PC-9 (cell line): ENCODE measurements around the gene SIGLEC7. TPM values are rescaled to one million over a fixed set of nuclear protein-coding genes. Genes with fewer than 3 reads are reported as not detected.

Source experiments
- BruUV-seq: library from RNA; stranded (reverse); fragments of 400-500 nt; replicated peaks from 2 replicates; lab custom pipeline; 2021; lab: Mats Ljungman, UMichigan
- CTCF ChIA-PET: fragments of 300-600 bp; sonication (Branson Sonifier 250); formaldehyde crosslinking; loops from one replicate; lab custom pipeline; 2022; ENCODE audit warnings: antibody characterized with exemption; lab: Charles Lee
- POLR2A ChIA-PET: fragments of 300-600 bp; sonication (Branson Sonifier 250); formaldehyde crosslinking; loops from one replicate; lab custom pipeline; 2022; ENCODE audit warnings: antibody characterized with exemption; ENCODE audit not compliant: unreplicated experiment; lab: Charles Lee
- DNase-seq, 2 experiments: peaks; one replicate each; pipeline versions ENCODE4 v3.0.0 to v3.0.0-alpha.2; 2015 to 2022; ENCODE audit warnings: mixed read lengths in 1 of 2
- H2AFZ ChIP-seq: fragments of 200-600 bp; sonication (generic); 2 replicates; pipeline ENCODE4 v1.8.1; 2017; ENCODE audit warnings: antibody characterized with exemption
- H3F3A ChIP-seq: fragments of 200-600 bp; sonication (generic); 2 replicates; pipeline ENCODE4 v1.8.1; 2017; ENCODE audit warnings: antibody characterized with exemption, mild to moderate bottlenecking, low read depth; ENCODE audit not compliant: insufficient read depth
- H3K27ac ChIP-seq: fragments of 200-600 bp; sonication (generic); 2 replicates; pipeline ENCODE4 v1.6.1; 2016; ENCODE audit warnings: mixed run types
- H3K27me3 ChIP-seq: fragments of 200-600 bp; sonication (generic); 2 replicates; pipeline ENCODE4 v1.6.1; 2016; ENCODE audit warnings: low read depth, mixed run types; ENCODE audit not compliant: insufficient read depth
- H3K36me3 ChIP-seq: fragments of 200-600 bp; sonication (generic); 2 replicates; pipeline ENCODE4 v1.6.1; 2016; ENCODE audit warnings: low read depth, mixed run types
- H3K4me1 ChIP-seq: fragments of 200-600 bp; sonication (generic); replicated peaks from 2 replicates; pipeline ENCODE4 v1.6.1; 2016; ENCODE audit warnings: mixed run types; ENCODE audit not compliant: insufficient read depth
- H3K4me2 ChIP-seq: fragments of 200-600 bp; sonication (generic); 2 replicates; pipeline ENCODE4 v1.6.1; 2017; ENCODE audit warnings: mixed run types
- H3K4me3 ChIP-seq: fragments of 200-600 bp; sonication (generic); 2 replicates; pipeline ENCODE4 v1.6.1; 2016; ENCODE audit warnings: mixed run types
- H3K79me2 ChIP-seq: fragments of 200-600 bp; sonication (generic); 2 replicates; pipeline ENCODE4 v1.6.1; 2017; ENCODE audit warnings: low read depth, mixed run types
- H3K9me2 ChIP-seq: fragments of 200-600 bp; sonication (generic); 2 replicates; pipeline ENCODE4 v1.8.1; 2017; ENCODE audit warnings: mild to moderate bottlenecking; ENCODE audit not compliant: insufficient read depth
- H3K9me3 ChIP-seq: fragments of 200-600 bp; sonication (generic); 2 replicates; pipeline ENCODE4 v1.8.1; 2016; ENCODE audit warnings: low read depth; ENCODE audit not compliant: insufficient read depth
- H4K20me1 ChIP-seq: fragments of 200-600 bp; sonication (generic); 2 replicates; pipeline ENCODE4 v1.8.1; 2017; ENCODE audit not compliant: insufficient read depth
- EZH2 ChIP-seq: fragments of 200-600 bp; sonication (generic); IDR thresholded peaks from 2 replicates; pipeline ENCODE4 v1.8.0; 2017; ENCODE audit warnings: antibody characterized with exemption, low read depth
- intact Hi-C: fragments of 100-400 bp; cut with micrococcal nuclease; formaldehyde crosslinking; loops from one replicate; pipeline ENCODE4 v1.10.0; 2022; ENCODE audit not compliant: unreplicated experiment
- total RNA-seq: library from RNA; stranded (reverse); gene quantifications from 2 replicates; pipeline ENCODE4 v1.2.3, GENCODE V29; 2021
- TF ChIP-seq, protein P1 (sequence below): fragments of 200-600 bp; sonication (generic); conservative IDR thresholded peaks from 2 replicates; pipeline ENCODE4 v1.6.1; 2017; ENCODE audit warnings: mixed run types, antibody characterized with exemption, mild to moderate bottlenecking, moderate library complexity

Gene SIGLEC7
- total RNA-seq, 1 experiment from 2014 or later = not detected

DNA sequence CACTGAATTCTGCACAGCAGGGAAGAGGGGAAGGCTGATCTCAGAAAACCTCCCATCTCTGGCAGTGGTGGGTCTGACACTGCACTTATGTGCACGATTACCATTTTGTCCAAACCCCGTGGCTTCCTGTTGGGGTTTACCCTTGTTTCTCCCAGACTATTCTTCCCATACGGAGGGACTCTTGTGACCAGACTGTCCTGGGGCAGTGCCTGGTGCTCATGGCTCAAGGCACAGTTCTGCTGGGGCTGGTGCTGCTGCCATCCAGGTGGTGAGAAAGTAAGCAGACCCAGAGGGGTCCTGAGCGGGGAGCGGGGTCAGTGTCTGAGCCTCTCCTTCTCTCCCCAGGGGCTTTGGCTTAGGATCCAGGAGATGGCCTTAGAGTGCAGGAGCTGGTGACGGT is 22.5 kb upstream of the SIGLEC7 start:
- intact Hi-C loops = no loop called here
- no peaks in the 10 kb centered on the region for H3K9me2 ChIP-seq
- H3K4me2 ChIP-seq = no peak overlapping the region
- no TSS peak for BruUV-seq
- no peaks in the 10 kb centered on the region for H4K20me1 ChIP-seq
- DNase-seq = no peak
- H3K27ac ChIP-seq = no peak overlapping the region
- H3K79me2 ChIP-seq = no peaks in the 10 kb centered on the region
- H3K36me3 ChIP-seq = no peaks in the 10 kb centered on the region
- no peak overlapping the region for H3K4me3 ChIP-seq
- ChIA-PET CTCF (no interaction called here), POLR2A (no interaction called here)
- TF ChIP-seq, protein P1, sequence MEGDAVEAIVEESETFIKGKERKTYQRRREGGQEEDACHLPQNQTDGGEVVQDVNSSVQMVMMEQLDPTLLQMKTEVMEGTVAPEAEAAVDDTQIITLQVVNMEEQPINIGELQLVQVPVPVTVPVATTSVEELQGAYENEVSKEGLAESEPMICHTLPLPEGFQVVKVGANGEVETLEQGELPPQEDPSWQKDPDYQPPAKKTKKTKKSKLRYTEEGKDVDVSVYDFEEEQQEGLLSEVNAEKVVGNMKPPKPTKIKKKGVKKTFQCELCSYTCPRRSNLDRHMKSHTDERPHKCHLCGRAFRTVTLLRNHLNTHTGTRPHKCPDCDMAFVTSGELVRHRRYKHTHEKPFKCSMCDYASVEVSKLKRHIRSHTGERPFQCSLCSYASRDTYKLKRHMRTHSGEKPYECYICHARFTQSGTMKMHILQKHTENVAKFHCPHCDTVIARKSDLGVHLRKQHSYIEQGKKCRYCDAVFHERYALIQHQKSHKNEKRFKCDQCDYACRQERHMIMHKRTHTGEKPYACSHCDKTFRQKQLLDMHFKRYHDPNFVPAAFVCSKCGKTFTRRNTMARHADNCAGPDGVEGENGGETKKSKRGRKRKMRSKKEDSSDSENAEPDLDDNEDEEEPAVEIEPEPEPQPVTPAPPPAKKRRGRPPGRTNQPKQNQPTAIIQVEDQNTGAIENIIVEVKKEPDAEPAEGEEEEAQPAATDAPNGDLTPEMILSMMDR = no peak
- TF ChIP-seq EZH2 = no peak
- no peak overlapping the region for H2AFZ ChIP-seq
- H3F3A ChIP-seq = no peaks in the 10 kb centered on the region
- no peaks in the 10 kb centered on the region for H3K9me3 ChIP-seq
- H3K4me1 ChIP-seq = no peaks in the 10 kb centered on the region
- peaks cover 97% of the 10 kb centered on the region for H3K27me3 ChIP-seq

DNA sequence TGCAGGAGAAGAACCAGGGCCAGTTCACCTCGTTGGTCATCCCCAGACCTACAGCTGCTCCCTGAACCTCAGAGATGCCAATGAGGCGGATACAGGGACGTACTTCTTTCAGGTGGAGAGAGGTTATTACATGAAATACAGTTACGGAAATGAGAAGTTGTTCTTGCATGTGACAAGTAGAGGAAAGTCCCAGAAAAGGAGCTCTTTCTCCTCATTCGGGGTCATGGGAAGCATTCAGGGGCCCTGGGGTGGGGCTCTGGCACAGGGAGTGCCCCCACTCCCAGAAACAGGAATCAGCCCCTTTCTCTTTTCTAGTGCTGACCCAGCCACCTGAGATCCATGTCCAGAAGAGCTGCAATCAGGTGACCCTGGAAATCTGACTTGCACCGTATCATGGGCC is 21.9 kb upstream of the SIGLEC7 start:
- H3F3A ChIP-seq = no peaks in the 10 kb centered on the region
- BruUV-seq = no TSS peak
- H3K9me2 ChIP-seq = no peaks in the 10 kb centered on the region
- no peaks in the 10 kb centered on the region for H3K36me3 ChIP-seq
- no peak overlapping the region for H2AFZ ChIP-seq
- intact Hi-C loops = no loop called here
- H3K9me3 ChIP-seq = no peaks in the 10 kb centered on the region
- no peak for DNase-seq
- no peak overlapping the region for H3K4me2 ChIP-seq
- TF ChIP-seq EZH2 = no peak
- TF ChIP-seq, protein P1 = no peak
- H3K4me1 ChIP-seq = no peaks in the 10 kb centered on the region
- ChIA-PET POLR2A (interaction anchor here (0.5 kb wide), 1 partner anchor 9 kb away, joined by 8 read pairs; no protein-coding TSS in a partner anchor), CTCF (interaction anchor here (0.7 kb wide), 1 partner anchor 109 kb away, joined by 8 read pairs; no protein-coding TSS in a partner anchor)
- no peak overlapping the region for H3K27ac ChIP-seq
- H4K20me1 ChIP-seq = no peaks in the 10 kb centered on the region
- no peaks in the 10 kb centered on the region for H3K79me2 ChIP-seq
- H3K4me3 ChIP-seq = no peak overlapping the region
- H3K27me3 ChIP-seq = peaks cover 97% of the 10 kb centered on the region

DNA sequence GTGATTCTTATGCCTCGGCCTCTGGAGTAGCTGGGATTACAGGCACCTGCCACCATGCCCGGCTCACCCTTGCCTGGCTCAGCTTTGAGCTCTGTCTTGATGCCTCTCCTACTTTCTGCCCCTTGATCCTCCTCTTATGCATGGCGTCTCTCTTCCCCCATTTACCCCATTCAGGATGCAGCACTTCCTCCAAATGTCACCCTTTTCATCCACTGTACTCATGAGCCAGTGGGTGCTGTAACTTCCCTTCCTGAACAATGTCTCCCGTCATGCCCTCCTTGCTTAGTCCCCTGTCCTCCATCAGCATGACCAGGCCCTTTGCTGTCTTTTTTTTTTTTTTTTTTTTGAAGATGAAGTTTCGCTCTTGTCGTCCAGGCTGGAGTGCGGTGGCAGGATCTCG is 20.8 kb upstream of the SIGLEC7 start:
- Histone ChIP-seq H3K4me1 (no peaks in the 10 kb centered on the region), H3K79me2 (no peaks in the 10 kb centered on the region), H3K36me3 (no peaks in the 10 kb centered on the region), H3K4me2 (no peak overlapping the region), H3K4me3 (no peak overlapping the region), H2AFZ (no peak overlapping the region), H3K9me3 (no peaks in the 10 kb centered on the region), H3F3A (no peaks in the 10 kb centered on the region), H4K20me1 (no peaks in the 10 kb centered on the region), H3K27me3 (peaks cover 97% of the 10 kb centered on the region), H3K27ac (no peak overlapping the region), H3K9me2 (no peaks in the 10 kb centered on the region)
- CTCF ChIA-PET = no interaction called here
- POLR2A ChIA-PET = no interaction called here
- intact Hi-C loops = no loop called here
- TF ChIP-seq, protein P1 = no peak
- TF ChIP-seq EZH2 = no peak
- no TSS peak for BruUV-seq
- no peak for DNase-seq
